Measurements from ENCODE around the gene PIF1.

The PIF1 gene

GRCh38 chr15:64825431-64826294 is at the start of gene PIF1:
PIF1 (minus strand) TSS chr15:64825647; CDS start chr15:64824335, 1,312 bp downstream.
- peak; percentile 85 for DNase-seq

GRCh38 chr15:64870353-64870752 is 44.9 kb upstream of the PIF1 start:
- DNase-seq: no peak

- no peak for DNase-seq
These were observed 44.1 kb upstream of the PIF1 start for GRCh38 chr15:64869501-64869900.

GRCh38 chr15:64865998-64866520 is 40.6 kb upstream of the PIF1 start:
- no peak for DNase-seq

- DNase-seq: no peak
These were observed 39.9 kb upstream of the PIF1 start for GRCh38 chr15:64865126-64865997.

GRCh38 chr15:64864068-64864467 is 38.6 kb upstream of the PIF1 start:
- DNase-seq: no peak

GRCh38 chr15:64862408-64862807 is 37.0 kb upstream of the PIF1 start:
- no peak for DNase-seq

- no peak for DNase-seq
These were observed 36.5 kb upstream of the PIF1 start for GRCh38 chr15:64861960-64862359.

- DNase-seq: no peak
These were observed 35.9 kb upstream of the PIF1 start for GRCh38 chr15:64861331-64861730.

GRCh38 chr15:64859226-64859625 is 33.8 kb upstream of the PIF1 start:
- DNase-seq: no peak

GRCh38 chr15:64858021-64858575 is 32.7 kb upstream of the PIF1 start:
- DNase-seq: no peak

GRCh38 chr15:64857421-64857820 is 32.0 kb upstream of the PIF1 start:
- no peak for DNase-seq

GRCh38 chr15:64856429-64857145 is 31.1 kb upstream of the PIF1 start:
- no peak for DNase-seq

GRCh38 chr15:64855205-64855975 is 29.9 kb upstream of the PIF1 start:
- DNase-seq: no peak

GRCh38 chr15:64854526-64854925 is 29.1 kb upstream of the PIF1 start:
- no peak for DNase-seq

GRCh38 chr15:64854041-64854440 is 28.6 kb upstream of the PIF1 start:
- DNase-seq: no peak

- DNase-seq: no peak
These were observed 26.0 kb upstream of the PIF1 start for GRCh38 chr15:64851503-64851840.

GRCh38 chr15:64850778-64851502 is 25.5 kb upstream of the PIF1 start:
- no peak for DNase-seq

- no peak for DNase-seq
These were observed 22.6 kb upstream of the PIF1 start for GRCh38 chr15:64847876-64848716.

- DNase-seq: no peak
These were observed 22.0 kb upstream of the PIF1 start for GRCh38 chr15:64847448-64847847.
